Hepatocyte (in vitro differentiated cells): Measurements from ENCODE around the gene CCPG1.

ENCODE experiments used
- CTCF ChIP-seq: fragments of 200-600 bp; sonication (generic); IDR thresholded peaks from 2 replicates; pipeline ENCODE4 v1.5.1; 2016; ENCODE audit warnings: antibody characterized with exemption, mild to moderate bottlenecking; ENCODE audit not compliant: poor library complexity
- EZH2 ChIP-seq: fragments of 200-600 bp; sonication (generic); IDR thresholded peaks from 2 replicates; pipeline ENCODE4 v1.6.1; 2016; ENCODE audit warnings: antibody characterized with exemption, mild to moderate bottlenecking, borderline replicate concordance
- EZH2phosphoT487 ChIP-seq: fragments of 200-600 bp; sonication (generic); IDR thresholded peaks from one replicate; pipeline ENCODE4 v1.6.1; 2018; ENCODE audit warnings: antibody characterized with exemption, mild to moderate bottlenecking, low read depth, moderate library complexity; ENCODE audit not compliant: unreplicated experiment, severe bottlenecking

DNA sequence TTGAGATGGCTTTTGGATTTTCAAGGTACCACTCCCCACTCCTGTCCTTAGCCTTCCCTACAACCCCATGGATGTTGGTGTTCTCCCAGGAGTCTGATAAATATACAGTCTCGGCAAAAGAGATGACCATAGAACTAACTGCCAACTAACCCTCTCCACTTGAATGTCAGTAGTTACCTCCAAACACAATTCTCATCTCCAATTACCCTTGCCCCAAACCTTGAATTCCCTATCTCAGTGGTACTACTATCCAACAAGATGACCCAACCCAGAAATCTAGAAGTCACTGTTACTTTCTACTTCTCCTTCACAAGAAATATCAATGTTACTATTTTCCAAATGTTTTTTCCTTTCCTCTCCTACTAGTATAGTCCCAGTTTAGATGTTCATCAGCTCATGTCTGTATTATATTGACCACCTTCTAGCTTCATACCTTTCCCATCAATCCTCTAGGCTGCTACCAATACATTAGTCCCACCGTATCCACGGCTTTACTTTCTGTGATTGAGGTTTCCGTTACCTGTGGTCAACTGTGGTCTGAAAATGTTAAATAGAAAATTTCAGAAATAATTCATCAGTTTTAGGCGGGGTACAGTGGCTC is 51.1 kb downstream of the CCPG1 start:
- no peak for TF ChIP-seq CTCF
- no peak for TF ChIP-seq EZH2phosphoT487
- no peak for TF ChIP-seq EZH2
